Measurements from ENCODE around the gene BTN2A1. TPM values are rescaled to one million over a fixed set of nuclear protein-coding genes. Genes with fewer than 3 reads are reported as not detected.
"Not testable (repeated sequence)": the region's sequence is repeated elsewhere in the genome, so short reads cannot be mapped to it uniquely, and the experiment has no call there.

BTN2A1 gene
- polyA plus RNA-seq, 6 donors from 2014 or later, result 8.4 to 21.4 (median 13.0) TPM

GRCh38 chr6:26439151-26440125 is 18.3 kb upstream of the BTN2A1 start:
- Mint-ChIP-seq H3K36me3 (peaks cover 6 to 9% of the 10 kb centered on the region in 2 donors), H3K4me3 (peak overlapping the region; percentile 90 to 100 (median 97)), H3K27me3 (no peaks in the 10 kb centered on the region), H3K9me3 (peaks cover 2 to 4% (median 3%) of the 10 kb centered on the region in 7 donors), H3K4me1 (peaks cover 21 to 45% (median 27%) of the 10 kb centered on the region in 3 donors), H3K27ac (peak overlapping the region; percentile 94 to 98 (median 96))
- DNase-seq (no peak), ATAC-seq (ENCODE audit: low read depth in 2 of 2) (no peak)

GRCh38 chr6:26440977-26441358 is 16.8 kb upstream of the BTN2A1 start:
- Mint-ChIP-seq H3K36me3 (peaks cover 15 to 16% of the 10 kb centered on the region in 2 donors), H3K9me3 (no peaks in the 10 kb centered on the region), H3K27me3 (no peaks in the 10 kb centered on the region), H3K4me1 (peaks cover 34 to 61% (median 42%) of the 10 kb centered on the region in 3 donors), H3K4me3 (peak overlapping the region; percentile 90 to 100 (median 97)), H3K27ac (peak overlapping the region; percentile 94 to 98 (median 96))
- no peak for ATAC-seq (ENCODE audit: low read depth in 2 of 2)
- no peak for DNase-seq

GRCh38 chr6:26441977-26442376 is 15.8 kb upstream of the BTN2A1 start:
- H3K27me3 Mint-ChIP-seq, result no peaks in the 10 kb centered on the region
- DNase-seq, result no peak
- H3K36me3 Mint-ChIP-seq, result peaks cover 15 to 16% of the 10 kb centered on the region in 2 donors
- no peak for ATAC-seq (ENCODE audit: low read depth in 2 of 2)
- H3K27ac Mint-ChIP-seq, result no peak overlapping the region
- H3K4me1 Mint-ChIP-seq, result peaks cover 34 to 65% (median 47%) of the 10 kb centered on the region in 3 donors
- H3K4me3 Mint-ChIP-seq, result peak overlapping the region; percentile 36 to 100 (median 66)
- H3K9me3 Mint-ChIP-seq, result no peaks in the 10 kb centered on the region

GRCh38 chr6:26445934-26446667 is 11.7 kb upstream of the BTN2A1 start:
- Mint-ChIP-seq H3K27ac (peak overlapping the region in 3 of 6 donors; percentile 22 to 80 (median 35)), H3K4me3 (no peak overlapping the region), H3K36me3 (peaks cover 30 to 39% of the 10 kb centered on the region in 2 donors), H3K4me1 (peaks cover 22 to 46% (median 43%) of the 10 kb centered on the region in 3 donors), H3K27me3 (no peaks in the 10 kb centered on the region), H3K9me3 (no peaks in the 10 kb centered on the region)
- no peak for ATAC-seq (ENCODE audit: low read depth in 2 of 2)
- DNase-seq, result no peak

- no peaks in the 10 kb centered on the region for H3K27me3 Mint-ChIP-seq
- no peaks in the 10 kb centered on the region for H3K9me3 Mint-ChIP-seq
- H3K4me3 Mint-ChIP-seq, result no peak overlapping the region
- peaks cover 21 to 39% (median 36%) of the 10 kb centered on the region in 3 donors for H3K4me1 Mint-ChIP-seq
- ATAC-seq (ENCODE audit: low read depth in 2 of 2) (no peak), DNase-seq (no peak)
- H3K36me3 Mint-ChIP-seq, result peaks cover 30 to 39% of the 10 kb centered on the region in 2 donors
- no peak overlapping the region for H3K27ac Mint-ChIP-seq
These were observed 10.5 kb upstream of the BTN2A1 start for GRCh38 chr6:26447257-26447656.

GRCh38 chr6:26450240-26450639 is 7.5 kb upstream of the BTN2A1 start:
- H3K4me1 Mint-ChIP-seq, result peaks cover 9 to 26% (median 20%) of the 10 kb centered on the region in 3 donors
- H3K27me3 Mint-ChIP-seq, result no peaks in the 10 kb centered on the region

GRCh38 chr6:26452631-26453235 is 5.0 kb upstream of the BTN2A1 start:
- peak overlapping the region in 1 of 6 donors; percentile 63 for H3K27ac Mint-ChIP-seq
- H3K4me1 Mint-ChIP-seq, result peaks cover 22 to 34% (median 29%) of the 10 kb centered on the region in 3 donors
- DNase-seq (no peak), ATAC-seq (ENCODE audit: low read depth in 2 of 2) (no peak)
- H3K36me3 Mint-ChIP-seq, result peaks cover 18 to 22% of the 10 kb centered on the region in 2 donors
- H3K27me3 Mint-ChIP-seq, result no peaks in the 10 kb centered on the region
- H3K9me3 Mint-ChIP-seq, result no peaks in the 10 kb centered on the region
- H3K4me3 Mint-ChIP-seq, result no peak overlapping the region

More at GRCh38 chr6:26450240-26450639, 7.5 kb upstream of the BTN2A1 start:
- ATAC-seq (ENCODE audit: low read depth in 2 of 2), result no peak
- H3K9me3 Mint-ChIP-seq, result no peaks in the 10 kb centered on the region
- no peak for DNase-seq
- H3K27ac Mint-ChIP-seq, result peak overlapping the region in 1 of 6 donors; percentile 36
- peaks cover 17 to 24% of the 10 kb centered on the region in 2 donors for H3K36me3 Mint-ChIP-seq
- no peak overlapping the region for H3K4me3 Mint-ChIP-seq

GRCh38 chr6:26454631-26455030 is 3.1 kb upstream of the BTN2A1 start:
- H3K4me1 Mint-ChIP-seq, result peaks cover 31 to 51% (median 41%) of the 10 kb centered on the region in 3 donors
- peaks cover 11 to 16% of the 10 kb centered on the region in 2 donors for H3K36me3 Mint-ChIP-seq
- no peaks in the 10 kb centered on the region for H3K9me3 Mint-ChIP-seq
- no peak for ATAC-seq (ENCODE audit: low read depth in 2 of 2)
- DNase-seq, result no peak
- no peak overlapping the region for H3K4me3 Mint-ChIP-seq
- H3K27me3 Mint-ChIP-seq, result no peaks in the 10 kb centered on the region
- no peak overlapping the region for H3K27ac Mint-ChIP-seq

- Mint-ChIP-seq H3K9me3 (no peaks in the 10 kb centered on the region), H3K27me3 (no peaks in the 10 kb centered on the region), H3K36me3 (peaks cover 10 to 15% of the 10 kb centered on the region in 2 donors), H3K4me1 (peaks cover 39 to 60% (median 46%) of the 10 kb centered on the region in 3 donors), H3K27ac (peak overlapping the region in 1 of 6 donors; percentile 76), H3K4me3 (peak overlapping the region in 2 of 8 donors; percentile 2 to 92)
- ATAC-seq (ENCODE audit: low read depth in 2 of 2) (no peak), DNase-seq (no peak)
These were observed 2.3 kb upstream of the BTN2A1 start for GRCh38 chr6:26455357-26455970.

GRCh38 chr6:26457264-26457805 is 420 bp upstream of the BTN2A1 start:
- Mint-ChIP-seq H3K36me3 (peaks cover 10 to 15% of the 10 kb centered on the region in 2 donors), H3K27ac (peak overlapping the region; percentile 91 to 98 (median 97)), H3K9me3 (no peaks in the 10 kb centered on the region), H3K27me3 (no peaks in the 10 kb centered on the region), H3K4me3 (peak overlapping the region; percentile 92 to 100 (median 99)), H3K4me1 (peaks cover 45 to 73% (median 59%) of the 10 kb centered on the region in 3 donors)
- ATAC-seq (ENCODE audit: low read depth in 2 of 2) (peak; percentile 5 to 7), DNase-seq (no peak)

- peak overlapping the region in 1 of 6 donors; percentile 56 for H3K27ac Mint-ChIP-seq
- H3K4me3 Mint-ChIP-seq, result peak overlapping the region; percentile 55 to 94 (median 82)
- H3K36me3 Mint-ChIP-seq, result peaks cover 25 to 28% of the 10 kb centered on the region in 2 donors
- no peak for DNase-seq
- ATAC-seq (ENCODE audit: low read depth in 2 of 2), result no peak
- H3K27me3 Mint-ChIP-seq, result no peaks in the 10 kb centered on the region
- peaks cover 49 to 83% (median 73%) of the 10 kb centered on the region in 3 donors for H3K4me1 Mint-ChIP-seq
- no peaks in the 10 kb centered on the region for H3K9me3 Mint-ChIP-seq
These were observed 1.5 kb downstream of the BTN2A1 start for GRCh38 chr6:26459023-26459810.

- Mint-ChIP-seq H3K4me3 (peak overlapping the region in 6 of 8 donors; percentile 17 to 92 (median 32)), H3K36me3 (peaks cover 40 to 47% of the 10 kb centered on the region in 2 donors), H3K4me1 (peaks cover 48 to 87% (median 76%) of the 10 kb centered on the region in 3 donors)
- not testable (repeated sequence) for H3K27ac Mint-ChIP-seq; DNase-seq; ATAC-seq (ENCODE audit: low read depth in 2 of 2); H3K9me3 Mint-ChIP-seq; H3K27me3 Mint-ChIP-seq
These were observed 3.6 kb downstream of the BTN2A1 start for GRCh38 chr6:26461353-26461752.
